OCI-LY1 (cell line): ENCODE measurements around the gene TIMP3.
"Not testable (repeated sequence)": the region's sequence is repeated elsewhere in the genome, so short reads cannot be mapped to it uniquely, and the experiment has no call there.

ENCODE experiments used
- H2AFZ ChIP-seq: fragments of 200-600 bp; sonication (generic), shearing (Covaris generic); 2 replicates; pipeline ENCODE4 v1.6.0; 2014; ENCODE audit warnings: antibody characterized with exemption, mild to moderate bottlenecking, low read length
- H3F3A ChIP-seq: fragments of 200-600 bp; sonication (generic), shearing (Covaris generic); 2 replicates; pipeline ENCODE4 v1.6.0; 2014; ENCODE audit warnings: mild to moderate bottlenecking, antibody characterized with exemption, low read length, moderate library complexity; ENCODE audit not compliant: insufficient read depth
- H3K27ac ChIP-seq: fragments of 200-600 bp; sonication (generic); 2 replicates; pipeline ENCODE4 v1.5.1; 2014; ENCODE audit warnings: low read length, mixed run types, mild to moderate bottlenecking, low read depth; ENCODE audit not compliant: poor library complexity, severe bottlenecking
- H3K27me3 ChIP-seq: fragments of 200-600 bp; sonication (generic); 2 replicates; pipeline ENCODE4 v1.6.0; 2014; ENCODE audit warnings: antibody characterized with exemption, mild to moderate bottlenecking, low read length, moderate library complexity; ENCODE audit not compliant: insufficient read depth
- H3K36me3 ChIP-seq: fragments of 200-600 bp; sonication (generic); 2 replicates; pipeline ENCODE4 v1.6.1; 2014; ENCODE audit warnings: mild to moderate bottlenecking, antibody characterized with exemption, low read length, moderate library complexity, mixed read lengths; ENCODE audit not compliant: insufficient read depth
- H3K4me1 ChIP-seq: fragments of 200-600 bp; sonication (generic); 2 replicates; pipeline ENCODE4 v1.5.1; 2014; ENCODE audit warnings: mild to moderate bottlenecking, low read length, moderate library complexity; ENCODE audit not compliant: insufficient read depth, severe bottlenecking
- H3K4me2 ChIP-seq: fragments of 200-600 bp; sonication (generic), shearing (Covaris generic); 2 replicates; pipeline ENCODE4 v1.6.1; 2014; ENCODE audit warnings: low read length
- H3K4me3 ChIP-seq: fragments of 200-600 bp; sonication (generic); 2 replicates; pipeline ENCODE4 v1.5.1; 2014; ENCODE audit warnings: low read length, low read depth, mild to moderate bottlenecking, mixed read lengths; ENCODE audit not compliant: poor library complexity, severe bottlenecking
- H3K79me2 ChIP-seq: fragments of 200-600 bp; shearing (Covaris generic); 2 replicates; pipeline ENCODE4 v1.6.1; 2016; ENCODE audit warnings: mixed run types, low read length, mixed read lengths; ENCODE audit not compliant: insufficient read depth
- H3K9ac ChIP-seq: fragments of 200-600 bp; sonication (generic), shearing (Covaris generic); 2 replicates; pipeline ENCODE4 v1.6.1; 2014; ENCODE audit warnings: mild to moderate bottlenecking, low read length, mixed read lengths
- H3K9me2 ChIP-seq: fragments of 200-600 bp; sonication (generic), shearing (Covaris generic); 2 replicates; pipeline ENCODE4 v1.6.1; 2014; ENCODE audit warnings: low read depth, mild to moderate bottlenecking, low read length, mixed read lengths
- H3K9me3 ChIP-seq: fragments of 200-600 bp; shearing (Covaris generic); 2 replicates; pipeline ENCODE4 v1.6.1; 2014; ENCODE audit warnings: low read length, mixed read lengths
- H4K20me1 ChIP-seq: fragments of 200-600 bp; sonication (generic), shearing (Covaris generic); 2 replicates; pipeline ENCODE4 v1.6.0; 2016; ENCODE audit warnings: mild to moderate bottlenecking, low read length; ENCODE audit not compliant: insufficient read depth
- EZH2 ChIP-seq: fragments of 200-600 bp; sonication (generic), shearing (Covaris generic); IDR thresholded peaks from 2 replicates; pipeline ENCODE4 v1.8.0; 2017; ENCODE audit warnings: borderline replicate concordance, mixed run types, mild to moderate bottlenecking, antibody characterized with exemption, low read length, moderate library complexity, mixed read lengths
- TF ChIP-seq, protein P1 (sequence below): fragments of 200-600 bp; sonication (generic), shearing (Covaris generic); IDR thresholded peaks from 2 replicates; pipeline ENCODE4 v1.5.1; 2017; ENCODE audit warnings: mild to moderate bottlenecking, antibody characterized with exemption, low read length, moderate library complexity, mixed read lengths

TIMP3 gene

DNA sequence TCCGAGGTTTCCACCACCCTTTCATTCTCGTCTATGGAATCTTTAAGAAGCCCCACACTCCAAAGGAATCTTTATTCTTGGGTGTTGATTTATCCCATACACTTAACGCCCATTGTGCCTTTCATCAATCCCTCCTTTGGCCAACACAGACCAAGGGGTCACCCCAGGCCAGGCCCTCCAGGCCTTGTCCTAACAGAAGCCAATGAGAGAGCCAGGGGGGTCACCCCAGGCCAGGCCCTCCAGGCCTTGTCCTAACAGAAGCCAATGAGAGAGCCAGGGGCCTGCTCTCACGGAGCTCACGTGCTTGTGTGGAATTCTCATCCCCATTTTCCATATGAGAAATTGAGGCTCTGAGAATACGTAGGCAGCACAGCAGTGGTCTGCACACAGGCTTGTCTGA lies 47.9 kb upstream of the TIMP3 start:
- Histone ChIP-seq H3K9ac (no peak overlapping the region), H4K20me1 (no peaks in the 10 kb centered on the region), H3K9me3 (no peaks in the 10 kb centered on the region), H3K36me3 (no peaks in the 10 kb centered on the region), H3K4me3 (no peak overlapping the region), H3K27ac (no peak overlapping the region), H3F3A (no peaks in the 10 kb centered on the region), H2AFZ (no peak overlapping the region), H3K9me2 (no peaks in the 10 kb centered on the region), H3K79me2 (no peaks in the 10 kb centered on the region), H3K4me2 (no peak overlapping the region), H3K27me3 (no peaks in the 10 kb centered on the region), H3K4me1 (no peaks in the 10 kb centered on the region)
- TF ChIP-seq, protein P1, sequence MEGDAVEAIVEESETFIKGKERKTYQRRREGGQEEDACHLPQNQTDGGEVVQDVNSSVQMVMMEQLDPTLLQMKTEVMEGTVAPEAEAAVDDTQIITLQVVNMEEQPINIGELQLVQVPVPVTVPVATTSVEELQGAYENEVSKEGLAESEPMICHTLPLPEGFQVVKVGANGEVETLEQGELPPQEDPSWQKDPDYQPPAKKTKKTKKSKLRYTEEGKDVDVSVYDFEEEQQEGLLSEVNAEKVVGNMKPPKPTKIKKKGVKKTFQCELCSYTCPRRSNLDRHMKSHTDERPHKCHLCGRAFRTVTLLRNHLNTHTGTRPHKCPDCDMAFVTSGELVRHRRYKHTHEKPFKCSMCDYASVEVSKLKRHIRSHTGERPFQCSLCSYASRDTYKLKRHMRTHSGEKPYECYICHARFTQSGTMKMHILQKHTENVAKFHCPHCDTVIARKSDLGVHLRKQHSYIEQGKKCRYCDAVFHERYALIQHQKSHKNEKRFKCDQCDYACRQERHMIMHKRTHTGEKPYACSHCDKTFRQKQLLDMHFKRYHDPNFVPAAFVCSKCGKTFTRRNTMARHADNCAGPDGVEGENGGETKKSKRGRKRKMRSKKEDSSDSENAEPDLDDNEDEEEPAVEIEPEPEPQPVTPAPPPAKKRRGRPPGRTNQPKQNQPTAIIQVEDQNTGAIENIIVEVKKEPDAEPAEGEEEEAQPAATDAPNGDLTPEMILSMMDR: no peak
- no peak for TF ChIP-seq EZH2

DNA sequence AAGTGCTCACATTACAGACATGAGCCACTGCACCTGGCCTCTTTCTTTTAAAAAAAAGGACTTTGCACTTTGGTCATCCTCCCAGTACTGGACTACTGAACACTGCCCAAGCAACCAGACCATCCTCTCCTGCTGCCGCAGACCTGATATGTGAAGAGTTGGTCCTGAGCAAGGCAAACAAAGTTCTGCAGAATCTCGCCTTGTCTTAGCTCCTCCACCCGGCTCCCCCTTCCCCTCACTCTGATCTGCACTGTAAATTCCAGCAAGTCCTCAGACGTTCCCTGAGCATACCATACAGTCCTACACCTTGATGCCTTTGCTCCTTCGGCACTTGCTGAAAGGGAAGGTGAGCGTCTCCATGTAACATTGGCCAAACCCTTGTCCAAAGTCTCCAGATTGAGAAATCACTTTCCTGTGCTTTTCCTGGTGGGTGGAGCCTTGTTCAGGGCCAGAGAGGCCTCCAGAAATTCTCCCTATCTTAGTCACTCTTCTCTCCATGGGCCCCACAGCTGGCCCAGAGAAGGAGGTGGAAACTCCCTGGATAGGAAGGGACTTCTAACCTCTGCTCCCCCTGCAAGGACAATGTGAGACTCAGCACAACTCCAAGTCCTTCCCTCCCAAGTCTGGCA lies 47.0 kb upstream of the TIMP3 start:
- no peaks in the 10 kb centered on the region for H4K20me1 ChIP-seq
- H3K4me3 ChIP-seq: no peak overlapping the region
- no peak overlapping the region for H3K9ac ChIP-seq
- no peaks in the 10 kb centered on the region for H3K27me3 ChIP-seq
- no peaks in the 10 kb centered on the region for H3K9me3 ChIP-seq
- no peak overlapping the region for H3K27ac ChIP-seq
- no peaks in the 10 kb centered on the region for H3K4me1 ChIP-seq
- H3K4me2 ChIP-seq: no peak overlapping the region
- H3K9me2 ChIP-seq: no peaks in the 10 kb centered on the region
- H3K79me2 ChIP-seq: no peaks in the 10 kb centered on the region
- TF ChIP-seq, protein P1: no peak
- TF ChIP-seq EZH2: no peak
- no peaks in the 10 kb centered on the region for H3F3A ChIP-seq
- H2AFZ ChIP-seq: no peak overlapping the region
- no peaks in the 10 kb centered on the region for H3K36me3 ChIP-seq

DNA sequence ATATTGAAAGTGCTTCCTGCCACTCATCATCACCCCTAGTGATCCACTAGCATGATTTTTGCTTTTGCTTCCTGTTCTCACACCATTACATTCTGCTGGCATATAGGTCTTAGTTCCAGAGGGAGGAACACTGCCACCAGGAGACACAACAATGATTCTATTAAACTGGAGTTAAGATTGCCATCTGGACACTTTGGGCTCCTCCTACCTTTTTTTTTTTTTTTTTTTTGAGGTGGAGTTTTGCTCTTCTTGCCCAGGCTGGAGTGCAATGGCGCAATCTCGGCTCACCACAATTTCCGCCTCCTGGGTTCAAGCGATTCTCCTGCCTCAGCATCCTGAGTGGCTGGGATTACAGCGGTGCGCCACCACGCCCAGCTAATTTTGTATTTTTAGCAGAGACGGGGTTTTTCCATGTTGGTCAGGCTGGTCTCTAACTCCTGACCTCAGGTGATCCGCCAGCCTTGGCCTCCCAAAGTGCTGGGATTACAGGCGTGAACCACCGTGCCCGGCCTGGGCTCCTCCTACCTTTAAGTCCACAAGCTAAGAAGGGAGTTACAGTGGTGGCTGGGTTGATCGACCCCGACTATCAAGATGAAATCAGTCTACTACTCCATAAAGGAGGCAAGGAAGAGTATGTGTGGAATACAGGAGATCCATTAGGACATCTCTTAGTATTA lies 44.3 kb upstream of the TIMP3 start:
- not testable (repeated sequence) for H4K20me1 ChIP-seq, H3K4me1 ChIP-seq, H3K9me3 ChIP-seq, H3K9ac ChIP-seq, H3K9me2 ChIP-seq, H3K36me3 ChIP-seq, H3F3A ChIP-seq, H3K27me3 ChIP-seq, H3K4me3 ChIP-seq, H3K79me2 ChIP-seq, H3K27ac ChIP-seq, H3K4me2 ChIP-seq, H2AFZ ChIP-seq
